HEK293T (cell line): ENCODE results near the gene IRF2BPL.

ENCODE experiments used
- CTCF ChIA-PET: fragments of 350-600 bp; formaldehyde crosslinking; extraction: SDS; loops from one replicate; lab custom pipeline; 2021; ENCODE audit warnings: antibody characterized with exemption, inconsistent platforms; lab: Yijun Ruan, JAX
- POLR2A ChIA-PET: fragments of 350-600 bp; formaldehyde crosslinking; extraction: SDS; loops from one replicate; lab custom pipeline; 2020; ENCODE audit warnings: antibody characterized with exemption, inconsistent platforms; lab: Yijun Ruan, JAX
- DNase-seq: peaks from one replicate; pipeline ENCODE4 v3.0.0; 2012; ENCODE audit warnings: mixed read lengths; ENCODE audit errors: extremely low spot score
- ARNT ChIP-seq: fragments of 450-650 bp; IDR thresholded peaks from 2 replicates; pipeline ENCODE4 v1.6.1; 2017; ENCODE audit warnings: mild to moderate bottlenecking
- BHLHE40 ChIP-seq: fragments of 450-650 bp; IDR thresholded peaks from 2 replicates; pipeline ENCODE4 v1.6.1; 2016; ENCODE audit warnings: mild to moderate bottlenecking, moderate library complexity, borderline replicate concordance
- CTBP1 ChIP-seq: fragments of 450-650 bp; IDR thresholded peaks from 2 replicates; pipeline ENCODE4 v1.6.1; 2016; ENCODE audit warnings: borderline replicate concordance
- ELF4 ChIP-seq: fragments of 450-650 bp; IDR thresholded peaks from 2 replicates; pipeline ENCODE4 v1.6.1; 2017; ENCODE audit warnings: antibody characterized with exemption
- FOXA1 ChIP-seq: fragments of 450-650 bp; IDR thresholded peaks from 2 replicates; pipeline ENCODE4 v1.6.1; 2016; ENCODE audit warnings: mild to moderate bottlenecking
- FOXK2 ChIP-seq: fragments of 450-650 bp; IDR thresholded peaks from 2 replicates; pipeline ENCODE4 v1.6.1; 2016; ENCODE audit warnings: mild to moderate bottlenecking
- FOXM1 ChIP-seq: fragments of 450-650 bp; IDR thresholded peaks from 2 replicates; pipeline ENCODE4 v1.6.1; 2017; ENCODE audit warnings: mild to moderate bottlenecking, borderline replicate concordance
- HDGF ChIP-seq: fragments of 450-650 bp; IDR thresholded peaks from 2 replicates; pipeline ENCODE4 v1.6.1; 2017; ENCODE audit warnings: antibody characterized with exemption, borderline replicate concordance
- L3MBTL2 ChIP-seq: fragments of 450-650 bp; conservative IDR thresholded peaks from 2 replicates; pipeline ENCODE4 v1.6.1; 2016; ENCODE audit warnings: mild to moderate bottlenecking
- LEF1 ChIP-seq: fragments of 450-650 bp; IDR thresholded peaks from 2 replicates; pipeline ENCODE4 v1.6.1; 2017; ENCODE audit warnings: mild to moderate bottlenecking, borderline replicate concordance
- NFRKB ChIP-seq: fragments of 450-650 bp; IDR thresholded peaks from 2 replicates; pipeline ENCODE4 v1.6.1; 2016; ENCODE audit warnings: mild to moderate bottlenecking, moderate library complexity
- PKNOX1 ChIP-seq: fragments of 450-650 bp; IDR thresholded peaks from 2 replicates; pipeline ENCODE4 v1.6.1; 2016
- SP1 ChIP-seq: fragments of 450-650 bp; IDR thresholded peaks from 2 replicates; pipeline ENCODE4 v1.6.1; 2017
- SUZ12 ChIP-seq: fragments of 450-650 bp; IDR thresholded peaks from 2 replicates; pipeline ENCODE4 v1.6.1; 2016; ENCODE audit warnings: mild to moderate bottlenecking
- TARDBP ChIP-seq: fragments of 450-650 bp; IDR thresholded peaks from 2 replicates; pipeline ENCODE4 v1.6.1; 2016
- ZNF384 ChIP-seq: fragments of 450-650 bp; IDR thresholded peaks from 2 replicates; pipeline ENCODE4 v1.6.1; 2016

IRF2BPL gene

GRCh38 chr14:77040741-77041653, 12.5 kb upstream of the IRF2BPL start:
- DNase-seq: no peak
- TF ChIP-seq ELF4: no peak
- no peak for TF ChIP-seq LEF1
- TF ChIP-seq PKNOX1: no peak
- TF ChIP-seq NFRKB: no peak
- TF ChIP-seq ARNT: no peak
- TF ChIP-seq FOXK2: no peak
- no peak for TF ChIP-seq HDGF
- TF ChIP-seq CTBP1: no peak
- no peak for TF ChIP-seq SP1
- TF ChIP-seq TARDBP: no peak
- TF ChIP-seq BHLHE40: no peak
- no peak for TF ChIP-seq FOXA1
- no peak for TF ChIP-seq FOXM1
- CTCF ChIA-PET: interaction anchor here (0.6 to 1.1 kb wide), 6 partner anchors 13 to 165 kb away, joined by 3 to 6 read pairs (median 3); no protein-coding TSS in a partner anchor
- POLR2A ChIA-PET: interaction anchor here (0.6 to 5.6 kb wide), 9 partner anchors 12 to 165 kb away, joined by 3 to 94 read pairs (median 6); partner anchors contain the start of gene IRF2BPL

GRCh38 chr14:77040059-77040740, 11.7 kb upstream of the IRF2BPL start:
- ChIA-PET POLR2A (interaction anchor here (0.6 to 5.6 kb wide), 10 partner anchors 11 to 1802 kb away, joined by 3 to 94 read pairs (median 5); partner anchors contain the start of gene IRF2BPL), CTCF (interaction anchor here (0.8 to 1.0 kb wide), 4 partner anchors 14 to 83 kb away, joined by 3 to 6 read pairs (median 4); no protein-coding TSS in a partner anchor)

GRCh38 chr14:77039285-77040058, 11.0 kb upstream of the IRF2BPL start:
- ChIA-PET POLR2A (interaction anchor here (0.6 to 5.6 kb wide), 10 partner anchors 11 to 1801 kb away, joined by 3 to 94 read pairs (median 5); partner anchors contain the start of gene IRF2BPL), CTCF (interaction anchor here (0.8 to 1.0 kb wide), 2 partner anchors 31 to 82 kb away, joined by 3 to 4 read pairs; no protein-coding TSS in a partner anchor)
- DNase-seq: no peak
- TF ChIP-seq SUZ12: no peak
- no peak for TF ChIP-seq HDGF
- TF ChIP-seq L3MBTL2: peak; percentile 23; the same call in 1 of the 2 replicates
- TF ChIP-seq ZNF384: peak; percentile 51; the same call in 1 of the 2 replicates
- TF ChIP-seq PKNOX1: peak; percentile 38; the same call in 1 of the 2 replicates

More at GRCh38 chr14:77040059-77040740, 11.7 kb upstream of the IRF2BPL start:
- peak; percentile 78 for DNase-seq
- TF ChIP-seq L3MBTL2 (0 out of 2 replicates have a peak, but pooled peaks have one; percentile 3), FOXK2 (no peak), PKNOX1 (peak; percentile 72)

GRCh38 chr14:77037938-77038568, 9.5 kb upstream of the IRF2BPL start:
- CTCF ChIA-PET: no interaction called here
- DNase-seq: no peak
- POLR2A ChIA-PET: interaction anchor here (1.2 to 5.6 kb wide), 4 partner anchors 8 to 116 kb away, joined by 3 to 94 read pairs (median 6); partner anchors contain the start of gene IRF2BPL
- TF ChIP-seq SUZ12 (no peak), LEF1 (no peak), ZNF384 (no peak), FOXM1 (no peak)

- DNase-seq: no peak
- TF ChIP-seq CTBP1 (no peak), BHLHE40 (no peak), ELF4 (no peak), L3MBTL2 (no peak), PKNOX1 (peak; percentile 21; the same call in 1 of the 2 replicates), NFRKB (no peak)
- POLR2A ChIA-PET: interaction anchor here (1.2 to 2.1 kb wide), 3 partner anchors 8 to 116 kb away, joined by 3 to 10 read pairs (median 3); no protein-coding TSS in a partner anchor
- CTCF ChIA-PET: interaction anchor here (0.7 to 1.1 kb wide), 2 partner anchors 76 to 80 kb away, joined by 3 to 4 read pairs; no protein-coding TSS in a partner anchor
Measured at GRCh38 chr14:77037215-77037937, 8.9 kb upstream of the IRF2BPL start.
